ENCODE results near the gene LYSMD1. TPM values are rescaled to one million over a fixed set of nuclear protein-coding genes. Genes with fewer than 3 reads are reported as not detected.

The LYSMD1 gene, protein sequence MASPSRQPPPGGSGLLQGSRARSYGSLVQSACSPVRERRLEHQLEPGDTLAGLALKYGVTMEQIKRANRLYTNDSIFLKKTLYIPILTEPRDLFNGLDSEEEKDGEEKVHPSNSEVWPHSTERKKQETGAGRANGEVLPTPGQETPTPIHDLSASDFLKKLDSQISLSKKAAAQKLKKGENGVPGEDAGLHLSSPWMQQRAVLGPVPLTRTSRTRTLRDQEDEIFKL
- 4.0 and 5.0 TPM in 2 replicates for total RNA-seq (2022)
- Bru-seq, nascent RNA: percentile 59 among the genes with signal in this experiment
- BruChase-seq, experiment 1, labeled RNA remaining after a 2-hour chase: percentile 67 among the genes with signal in this experiment
- percentile 55 among the genes with signal in this experiment for BruChase-seq, experiment 2, labeled RNA remaining after a 6-hour chase
- long read RNA-seq, partial matches to known transcripts: 0 of 1 reads
- long read RNA-seq, other reads (novel, unspliced or antisense): 1 of 1 reads

DNA sequence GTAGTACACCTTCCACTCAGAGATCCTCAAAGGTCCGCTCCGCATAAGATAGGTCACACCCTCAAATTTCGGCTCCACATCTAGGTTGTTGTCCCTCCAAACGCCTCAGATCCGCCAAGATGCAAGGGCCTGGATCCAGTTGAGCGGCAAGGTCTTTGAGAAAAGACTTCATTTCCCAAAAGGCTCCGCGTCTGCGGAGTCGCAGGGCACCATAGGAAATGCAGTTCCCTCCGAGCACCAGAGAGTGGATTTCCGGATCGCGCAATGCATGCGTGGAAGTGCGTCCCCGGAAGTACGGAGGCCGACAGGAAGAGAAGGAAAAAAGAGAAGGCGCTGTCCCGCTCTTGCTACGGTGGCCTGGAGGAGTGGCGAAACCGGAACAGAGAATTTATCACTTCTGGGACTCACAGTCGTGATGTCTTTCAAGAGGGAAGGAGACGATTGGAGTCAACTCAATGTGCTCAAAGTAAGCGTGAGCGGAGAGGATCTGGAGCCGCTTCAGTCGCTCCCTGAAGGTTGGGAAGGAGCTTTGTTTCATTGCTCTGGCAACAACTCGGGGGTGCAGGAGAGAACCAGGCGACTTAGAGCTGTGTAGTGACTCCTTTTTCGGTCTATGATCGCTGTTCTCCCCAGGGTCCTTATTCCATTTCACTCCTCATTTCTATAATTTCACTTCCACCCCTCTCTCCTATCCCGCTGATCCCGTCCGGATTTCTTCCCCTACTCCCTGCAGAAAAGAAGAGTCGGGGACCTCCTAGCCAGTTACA lies at the start of gene LYSMD1, which contains the start of gene SCNM1:
LYSMD1 (minus strand) TSS at position 165 of the 767 bp plus-strand sequence. CDS start 644 bp downstream, outside the sequence.
SCNM1 (plus strand) TSS at position 407 of the 767 bp plus-strand sequence; CDS start at position 416, 9 bp downstream.
- DNase-seq: peak; percentile 95 to 98
- Mint-ChIP-seq H3K36me3 (ENCODE audit: insufficient read depth, unreplicated experiment) (peaks cover 52% of the 10 kb centered on the region), H3K27me3 (ENCODE audit: insufficient read depth, unreplicated experiment) (no peaks in the 10 kb centered on the region), H3K4me1 (ENCODE audit: low read depth, unreplicated experiment) (peaks cover 9% of the 10 kb centered on the region), H3K4me3 (ENCODE audit: unreplicated experiment) (peak within 1 kb of the TSS; percentile 96), H3K27ac (ENCODE audit: unreplicated experiment) (peak within 1 kb of the TSS; percentile 96), H3K9me3 (ENCODE audit: unreplicated experiment) (no peaks in the 10 kb centered on the region)
- intact Hi-C loops (cut with micrococcal nuclease; ENCODE audit: unreplicated experiment): no loop called here
- TF ChIP-seq, protein P1, sequence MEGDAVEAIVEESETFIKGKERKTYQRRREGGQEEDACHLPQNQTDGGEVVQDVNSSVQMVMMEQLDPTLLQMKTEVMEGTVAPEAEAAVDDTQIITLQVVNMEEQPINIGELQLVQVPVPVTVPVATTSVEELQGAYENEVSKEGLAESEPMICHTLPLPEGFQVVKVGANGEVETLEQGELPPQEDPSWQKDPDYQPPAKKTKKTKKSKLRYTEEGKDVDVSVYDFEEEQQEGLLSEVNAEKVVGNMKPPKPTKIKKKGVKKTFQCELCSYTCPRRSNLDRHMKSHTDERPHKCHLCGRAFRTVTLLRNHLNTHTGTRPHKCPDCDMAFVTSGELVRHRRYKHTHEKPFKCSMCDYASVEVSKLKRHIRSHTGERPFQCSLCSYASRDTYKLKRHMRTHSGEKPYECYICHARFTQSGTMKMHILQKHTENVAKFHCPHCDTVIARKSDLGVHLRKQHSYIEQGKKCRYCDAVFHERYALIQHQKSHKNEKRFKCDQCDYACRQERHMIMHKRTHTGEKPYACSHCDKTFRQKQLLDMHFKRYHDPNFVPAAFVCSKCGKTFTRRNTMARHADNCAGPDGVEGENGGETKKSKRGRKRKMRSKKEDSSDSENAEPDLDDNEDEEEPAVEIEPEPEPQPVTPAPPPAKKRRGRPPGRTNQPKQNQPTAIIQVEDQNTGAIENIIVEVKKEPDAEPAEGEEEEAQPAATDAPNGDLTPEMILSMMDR (IDR thresholded peaks at IDR 0.05; ENCODE audit: insufficient read depth in 1 of 2, low read depth in 1 of 2, low read length in 1 of 2, severe bottlenecking in 1 of 2, unreplicated experiment in 1 of 2): no peak
- peak within 1 kb of the TSS; percentile 62 for H3K4me3 ChIP-seq (ENCODE audit: low read depth, low read length)
- no peaks in the 10 kb centered on the region for H3K27me3 ChIP-seq (replicated peaks; ENCODE audit: control insufficient read depth, insufficient read depth, low read length)
- BruUV-seq (replicated peaks): TSS peak; percentile 74
- no peaks in the 10 kb centered on the region for H3K4me1 ChIP-seq
- no peaks in the 10 kb centered on the region for H3K9me3 ChIP-seq
- ChIA-PET CTCF (interaction anchor here (2.2 kb wide), 1 partner anchor 66 kb away, joined by 13 read pairs; no protein-coding TSS in a partner anchor), POLR2A (interaction anchor here (0.5 to 1.4 kb wide), 7 partner anchors 23 to 914 kb away, joined by 3 to 9 read pairs (median 4); partner anchors contain the start of genes PSMD4 and VPS72)
- peaks cover 1% of the 10 kb centered on the region; the same call in 1 of the 2 replicates for H3K36me3 ChIP-seq (ENCODE audit: control insufficient read depth, insufficient read depth, low read length)

- CTCF ChIA-PET: no interaction called here
- Mint-ChIP-seq H3K36me3 (ENCODE audit: insufficient read depth, unreplicated experiment) (peaks cover 88% of the 10 kb centered on the region), H3K4me1 (ENCODE audit: low read depth, unreplicated experiment) (peaks cover 17% of the 10 kb centered on the region), H3K4me3 (ENCODE audit: unreplicated experiment) (no peak overlapping the region), H3K27ac (ENCODE audit: unreplicated experiment) (no peak overlapping the region), H3K9me3 (ENCODE audit: unreplicated experiment) (no peaks in the 10 kb centered on the region), H3K27me3 (ENCODE audit: insufficient read depth, unreplicated experiment) (no peaks in the 10 kb centered on the region)
- no peak for DNase-seq
- intact Hi-C loops (cut with micrococcal nuclease; ENCODE audit: unreplicated experiment): no loop called here
- no peaks in the 10 kb centered on the region for H3K27me3 ChIP-seq (replicated peaks; ENCODE audit: control insufficient read depth, insufficient read depth, low read length)
- H3K4me1 ChIP-seq: 0 out of 2 replicates have a peak, but pooled peaks cover 4% of the 10 kb centered on the region
- BruUV-seq (replicated peaks): no TSS peak
- no peaks in the 10 kb centered on the region for H3K9me3 ChIP-seq
- H3K4me3 ChIP-seq (ENCODE audit: low read depth, low read length): no peak overlapping the region
- TF ChIP-seq, protein P1 (IDR thresholded peaks at IDR 0.05; ENCODE audit: insufficient read depth in 1 of 2, low read depth in 1 of 2, low read length in 1 of 2, severe bottlenecking in 1 of 2, unreplicated experiment in 1 of 2): no peak
- POLR2A ChIA-PET: no interaction called here
- no peaks in the 10 kb centered on the region for H3K36me3 ChIP-seq (ENCODE audit: control insufficient read depth, insufficient read depth, low read length)
Measured at GRCh38 chr1:151213560-151213959, 47.9 kb upstream of the LYSMD1 start.
